ENCODE measurements around the gene LRRC4C. TPM values are rescaled to one million over a fixed set of nuclear protein-coding genes. Genes with fewer than 3 reads are reported as not detected.

Gene LRRC4C
- total and polyA plus RNA-seq, 2 donors (not counting 3 experiments of a cell fraction or from before 2014, with no cell fraction given): not detected

DNA sequence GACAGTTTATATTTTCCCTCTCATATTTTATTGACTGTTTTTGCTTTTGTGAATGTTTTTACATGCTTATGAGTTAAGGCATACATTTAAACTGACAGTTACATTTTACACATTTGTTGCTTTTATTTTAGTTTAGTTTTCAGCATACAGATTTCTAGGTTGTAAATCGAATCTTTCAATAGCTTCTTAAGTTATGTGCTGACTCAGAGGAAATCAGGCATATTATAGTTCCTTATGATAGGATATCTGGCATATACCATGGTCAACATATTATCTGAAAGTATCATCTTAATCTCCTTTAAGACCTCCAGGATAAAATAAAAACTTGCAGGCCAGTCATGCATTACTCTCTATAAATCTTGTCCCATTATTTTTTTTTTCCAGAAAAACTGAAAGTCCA is 916.6 kb downstream of the LRRC4C start:
- H3K27ac ChIP-seq (ENCODE audit: insufficient read depth, low read depth, low read length): no peak overlapping the region
- H3K79me2 ChIP-seq (ENCODE audit: control insufficient read depth, insufficient read depth, low read length): no peaks in the 10 kb centered on the region
- DNase-seq (ENCODE audit: low read depth, low spot score) (no peak), FAIRE-seq (no peak)
- no peaks in the 10 kb centered on the region for H3K36me3 ChIP-seq (ENCODE audit: control insufficient read depth in 2 of 2, extremely low read depth in 1 of 2, insufficient read depth in 2 of 2, low read length in 2 of 2)
- dilution Hi-C loops (cut with MboI; ENCODE audit: extremely low pct_ligation_motif_present, low sequenced_read_pairs): no loop called here
- no peak overlapping the region for H3K4me2 ChIP-seq (ENCODE audit: insufficient read depth, low read length)
- no peaks in the 10 kb centered on the region for H3K9me1 ChIP-seq (replicated peaks; ENCODE audit: control insufficient read depth, extremely low read depth, insufficient read depth, low read length)
- H4K20me1 ChIP-seq (replicated peaks; ENCODE audit: control insufficient read depth, extremely low read depth, insufficient read depth, low read length): no peaks in the 10 kb centered on the region
- no peaks in the 10 kb centered on the region for H3K9me3 ChIP-seq (replicated peaks; ENCODE audit: control insufficient read depth, insufficient read depth, low read length)
- no TSS peak for BruUV-seq (replicated peaks)
- POLR2A ChIA-PET: no interaction called here
- H3K4me1 ChIP-seq (ENCODE audit: control insufficient read depth, extremely low read depth, insufficient read depth, low read length): no peaks in the 10 kb centered on the region
- H3K9ac ChIP-seq (replicated peaks; ENCODE audit: extremely low read depth, insufficient read depth, low read length): no peak overlapping the region
- intact Hi-C loops (cut with micrococcal nuclease): no loop called here
- CTCF ChIA-PET: no interaction called here
- no peaks in the 10 kb centered on the region for H3K27me3 ChIP-seq (ENCODE audit: control insufficient read depth in 2 of 2, insufficient read depth in 2 of 2, low read length in 2 of 2)
- TF ChIP-seq MYC (IDR thresholded peaks at IDR 0.05; ENCODE audit: low read depth, low read length) (no peak), POLR2AphosphoS5 (IDR thresholded peaks at IDR 0.05; ENCODE audit: insufficient read depth, low read depth, low read length) (no peak), JUN (IDR thresholded peaks at IDR 0.05; ENCODE audit: borderline replicate concordance, insufficient read depth, insufficient read length, low read depth) (no peak), GATA2 (IDR thresholded peaks at IDR 0.05; ENCODE audit: insufficient read depth, insufficient read length, low read depth, low read length) (no peak), FOS (IDR thresholded peaks at IDR 0.05; ENCODE audit: borderline replicate concordance, insufficient read depth, low read length) (no peak), POLR2A (IDR thresholded peaks at IDR 0.05; ENCODE audit: low read depth, low read length) (no peak), EZH2 (IDR thresholded peaks at IDR 0.05; ENCODE audit: borderline replicate concordance, low read depth, low read length, severe bottlenecking) (no peak)
- TF ChIP-seq, protein P1, sequence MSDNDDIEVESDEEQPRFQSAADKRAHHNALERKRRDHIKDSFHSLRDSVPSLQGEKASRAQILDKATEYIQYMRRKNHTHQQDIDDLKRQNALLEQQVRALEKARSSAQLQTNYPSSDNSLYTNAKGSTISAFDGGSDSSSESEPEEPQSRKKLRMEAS (IDR thresholded peaks at IDR 0.05; ENCODE audit: insufficient read depth, insufficient read length): no peak
- TF ChIP-seq, protein P2, sequence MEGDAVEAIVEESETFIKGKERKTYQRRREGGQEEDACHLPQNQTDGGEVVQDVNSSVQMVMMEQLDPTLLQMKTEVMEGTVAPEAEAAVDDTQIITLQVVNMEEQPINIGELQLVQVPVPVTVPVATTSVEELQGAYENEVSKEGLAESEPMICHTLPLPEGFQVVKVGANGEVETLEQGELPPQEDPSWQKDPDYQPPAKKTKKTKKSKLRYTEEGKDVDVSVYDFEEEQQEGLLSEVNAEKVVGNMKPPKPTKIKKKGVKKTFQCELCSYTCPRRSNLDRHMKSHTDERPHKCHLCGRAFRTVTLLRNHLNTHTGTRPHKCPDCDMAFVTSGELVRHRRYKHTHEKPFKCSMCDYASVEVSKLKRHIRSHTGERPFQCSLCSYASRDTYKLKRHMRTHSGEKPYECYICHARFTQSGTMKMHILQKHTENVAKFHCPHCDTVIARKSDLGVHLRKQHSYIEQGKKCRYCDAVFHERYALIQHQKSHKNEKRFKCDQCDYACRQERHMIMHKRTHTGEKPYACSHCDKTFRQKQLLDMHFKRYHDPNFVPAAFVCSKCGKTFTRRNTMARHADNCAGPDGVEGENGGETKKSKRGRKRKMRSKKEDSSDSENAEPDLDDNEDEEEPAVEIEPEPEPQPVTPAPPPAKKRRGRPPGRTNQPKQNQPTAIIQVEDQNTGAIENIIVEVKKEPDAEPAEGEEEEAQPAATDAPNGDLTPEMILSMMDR (IDR thresholded peaks at IDR 0.05; ENCODE audit: extremely low read depth in 1 of 2, insufficient read depth in 1 of 2, low read depth in 1 of 2, low read length in 2 of 2): no peak
- H2AFZ ChIP-seq (ENCODE audit: low read depth, low read length): no peak overlapping the region
- H3K4me3 ChIP-seq (replicated peaks in 1 of 3; ENCODE audit: insufficient read depth in 1 of 3, low read depth in 1 of 3, low read length in 3 of 3): no peak overlapping the region

Data from endothelial cell of umbilical vein (primary cell).